ENCODE results near the gene CDK14. TPM values are rescaled to one million over a fixed set of nuclear protein-coding genes. Genes with fewer than 3 reads are reported as not detected.

The CDK14 gene
- total RNA-seq, 4 donors from 2014 or later = 3.3 to 61.6 (median 38.7) TPM

- Histone ChIP-seq H3K36me3 (no peaks in the 10 kb centered on the region), H3K9me3 (no peaks in the 10 kb centered on the region), H3K27me3 (no peaks in the 10 kb centered on the region), H3K4me1 (no peaks in the 10 kb centered on the region), H3K4me3 (no peak overlapping the region), H3K27ac (no peak overlapping the region)
- TF ChIP-seq POLR2A (IDR thresholded peaks at IDR 0.05) (no peak), CTCF (IDR thresholded peaks at IDR 0.05) (no peak)
- intact Hi-C loops (cut with DNase I; ENCODE audit: low total_unique reads) = no loop called here
- DNase-seq = no peak
Observed at GRCh38 chr7:90690159-90690858, 94.2 kb downstream of the CDK14 start.

GRCh38 chr7:90692396-90692795, 96.3 kb downstream of the CDK14 start:
- Histone ChIP-seq H3K27ac (no peak overlapping the region), H3K36me3 (no peaks in the 10 kb centered on the region), H3K27me3 (no peaks in the 10 kb centered on the region), H3K4me1 (no peaks in the 10 kb centered on the region), H3K9me3 (no peaks in the 10 kb centered on the region), H3K4me3 (no peak overlapping the region)
- DNase-seq = no peak
- intact Hi-C loops (cut with DNase I; ENCODE audit: low total_unique reads) = no loop called here
- no peak for TF ChIP-seq CTCF (IDR thresholded peaks at IDR 0.05)
- TF ChIP-seq POLR2A (IDR thresholded peaks at IDR 0.05) = no peak

- Histone ChIP-seq H3K4me1 (no peaks in the 10 kb centered on the region), H3K36me3 (no peaks in the 10 kb centered on the region), H3K4me3 (no peak overlapping the region), H3K9me3 (no peaks in the 10 kb centered on the region), H3K27ac (no peak overlapping the region), H3K27me3 (no peaks in the 10 kb centered on the region)
- intact Hi-C loops (cut with DNase I; ENCODE audit: low total_unique reads) = no loop called here
- TF ChIP-seq POLR2A (IDR thresholded peaks at IDR 0.05) (no peak), CTCF (IDR thresholded peaks at IDR 0.05) (no peak)
- no peak for DNase-seq
Observed at GRCh38 chr7:90692947-90693346, 96.8 kb downstream of the CDK14 start.

- Histone ChIP-seq H3K9me3 (no peaks in the 10 kb centered on the region), H3K27ac (no peak overlapping the region), H3K27me3 (no peaks in the 10 kb centered on the region), H3K4me3 (no peak overlapping the region), H3K36me3 (no peaks in the 10 kb centered on the region), H3K4me1 (no peaks in the 10 kb centered on the region)
- intact Hi-C loops (cut with DNase I; ENCODE audit: low total_unique reads) = no loop called here
- DNase-seq = no peak
- TF ChIP-seq POLR2A (IDR thresholded peaks at IDR 0.05) = no peak
- TF ChIP-seq CTCF (IDR thresholded peaks at IDR 0.05) = no peak
Observed at GRCh38 chr7:90693939-90694338, 97.8 kb downstream of the CDK14 start.

- Histone ChIP-seq H3K4me3 (no peak overlapping the region), H3K27me3 (no peaks in the 10 kb centered on the region), H3K4me1 (no peaks in the 10 kb centered on the region), H3K27ac (no peak overlapping the region), H3K36me3 (no peaks in the 10 kb centered on the region), H3K9me3 (no peaks in the 10 kb centered on the region)
- intact Hi-C loops (cut with DNase I; ENCODE audit: low total_unique reads) = no loop called here
- no peak for TF ChIP-seq CTCF (IDR thresholded peaks at IDR 0.05)
- TF ChIP-seq POLR2A (IDR thresholded peaks at IDR 0.05) = no peak
- DNase-seq = no peak
Observed at GRCh38 chr7:90698616-90699015, 102.5 kb downstream of the CDK14 start.
